HEK293 (cell line): ENCODE measurements around the gene NAT16.

Experiments used
- HOXD13 ChIP-seq: sonication (generic); formaldehyde crosslinking; IDR thresholded peaks from 2 replicates; pipeline ENCODE4 v1.8.0; 2022; ENCODE audit warnings: missing genetic modification reagents, borderline replicate concordance
- KLF16 ChIP-seq: fragments of 450-650 bp; formaldehyde crosslinking; IDR thresholded peaks from 2 replicates; pipeline ENCODE4 v1.5.1; 2017; ENCODE audit warnings: missing biosample characterization, missing genetic modification characterization
- KLF9 ChIP-seq: fragments of 450-650 bp; formaldehyde crosslinking; IDR thresholded peaks from 2 replicates; pipeline ENCODE4 v1.5.1; 2016; ENCODE audit warnings: missing biosample characterization, missing genetic modification characterization, low read depth
- OSR2 ChIP-seq: fragments of 450-650 bp; formaldehyde crosslinking; IDR thresholded peaks from 2 replicates; pipeline ENCODE4 v1.5.1; 2016; ENCODE audit warnings: missing biosample characterization, missing genetic modification characterization
- ZBTB48 ChIP-seq: fragments of 450-650 bp; formaldehyde crosslinking; IDR thresholded peaks from 2 replicates; pipeline ENCODE4 v1.5.1; 2016; ENCODE audit warnings: missing biosample characterization, missing genetic modification characterization
- ZBTB8A ChIP-seq: fragments of 450-650 bp; formaldehyde crosslinking; IDR thresholded peaks from 2 replicates; pipeline ENCODE4 v1.5.1; 2016; ENCODE audit warnings: missing biosample characterization, missing genetic modification characterization
- ZFP37 ChIP-seq: fragments of 450-650 bp; formaldehyde crosslinking; IDR thresholded peaks from 2 replicates; pipeline ENCODE4 v1.5.1; 2016; ENCODE audit warnings: missing biosample characterization, missing genetic modification characterization
- ZFP41 ChIP-seq: fragments of 450-650 bp; formaldehyde crosslinking; IDR thresholded peaks from 2 replicates; pipeline ENCODE4 v1.5.1; 2016; ENCODE audit warnings: missing biosample characterization, missing genetic modification characterization, borderline replicate concordance
- ZFP69B ChIP-seq: fragments of 450-650 bp; formaldehyde crosslinking; IDR thresholded peaks from 2 replicates; pipeline ENCODE4 v1.5.1; 2016; ENCODE audit warnings: missing biosample characterization, missing genetic modification characterization
- ZNF174 ChIP-seq: fragments of 450-650 bp; formaldehyde crosslinking; IDR thresholded peaks from 2 replicates; pipeline ENCODE4 v1.5.0; 2017; ENCODE audit warnings: missing biosample characterization, mild to moderate bottlenecking, missing genetic modification characterization
- ZNF211 ChIP-seq: fragments of 450-650 bp; formaldehyde crosslinking; IDR thresholded peaks from 2 replicates; pipeline ENCODE4 v1.5.1; 2016; ENCODE audit warnings: low read depth, missing biosample characterization, missing genetic modification characterization
- ZNF324 ChIP-seq: fragments of 450-650 bp; formaldehyde crosslinking; IDR thresholded peaks from 2 replicates; pipeline ENCODE4 v1.5.1; 2016; ENCODE audit warnings: missing biosample characterization, missing genetic modification characterization
- ZNF558 ChIP-seq: fragments of 450-650 bp; formaldehyde crosslinking; IDR thresholded peaks from 2 replicates; pipeline ENCODE4 v1.5.1; 2016; ENCODE audit warnings: missing biosample characterization, missing genetic modification characterization
- ZNF610 ChIP-seq: fragments of 450-650 bp; formaldehyde crosslinking; IDR thresholded peaks from 2 replicates; pipeline ENCODE4 v1.5.1; 2016; ENCODE audit warnings: missing biosample characterization, missing genetic modification characterization, borderline replicate concordance
- TF ChIP-seq, protein P1 (sequence below): fragments of 450-650 bp; formaldehyde crosslinking; IDR thresholded peaks from 2 replicates; pipeline ENCODE4 v1.5.1; 2016; ENCODE audit warnings: missing biosample characterization, missing genetic modification characterization, borderline replicate concordance
- TF ChIP-seq, protein P2 (sequence below): fragments of 450-650 bp; formaldehyde crosslinking; IDR thresholded peaks from 2 replicates; pipeline ENCODE4 v1.5.1; 2017; ENCODE audit warnings: missing biosample characterization, missing genetic modification characterization
- TF ChIP-seq, protein P3 (sequence below): fragments of 450-650 bp; formaldehyde crosslinking; IDR thresholded peaks from 2 replicates; pipeline ENCODE4 v1.5.1; 2016; ENCODE audit warnings: missing biosample characterization, missing genetic modification characterization
- TF ChIP-seq, protein P4 (sequence below): fragments of 450-650 bp; formaldehyde crosslinking; IDR thresholded peaks from 2 replicates; pipeline ENCODE4 v1.5.1; 2016; ENCODE audit warnings: missing biosample characterization, missing genetic modification characterization
- TF ChIP-seq, protein P5 (sequence below): fragments of 450-650 bp; formaldehyde crosslinking; IDR thresholded peaks from 2 replicates; pipeline ENCODE4 v1.5.1; 2016; ENCODE audit warnings: missing biosample characterization, missing genetic modification characterization
- TF ChIP-seq, protein P6 (sequence below): fragments of 450-650 bp; formaldehyde crosslinking; IDR thresholded peaks from 2 replicates; pipeline ENCODE4 v1.5.1; 2016; ENCODE audit warnings: missing biosample characterization, missing genetic modification characterization
- TF ChIP-seq, protein P7 (sequence below): fragments of 450-650 bp; formaldehyde crosslinking; IDR thresholded peaks from 2 replicates; pipeline ENCODE4 v1.5.1; 2016; ENCODE audit warnings: missing biosample characterization, missing genetic modification characterization

Gene NAT16

DNA sequence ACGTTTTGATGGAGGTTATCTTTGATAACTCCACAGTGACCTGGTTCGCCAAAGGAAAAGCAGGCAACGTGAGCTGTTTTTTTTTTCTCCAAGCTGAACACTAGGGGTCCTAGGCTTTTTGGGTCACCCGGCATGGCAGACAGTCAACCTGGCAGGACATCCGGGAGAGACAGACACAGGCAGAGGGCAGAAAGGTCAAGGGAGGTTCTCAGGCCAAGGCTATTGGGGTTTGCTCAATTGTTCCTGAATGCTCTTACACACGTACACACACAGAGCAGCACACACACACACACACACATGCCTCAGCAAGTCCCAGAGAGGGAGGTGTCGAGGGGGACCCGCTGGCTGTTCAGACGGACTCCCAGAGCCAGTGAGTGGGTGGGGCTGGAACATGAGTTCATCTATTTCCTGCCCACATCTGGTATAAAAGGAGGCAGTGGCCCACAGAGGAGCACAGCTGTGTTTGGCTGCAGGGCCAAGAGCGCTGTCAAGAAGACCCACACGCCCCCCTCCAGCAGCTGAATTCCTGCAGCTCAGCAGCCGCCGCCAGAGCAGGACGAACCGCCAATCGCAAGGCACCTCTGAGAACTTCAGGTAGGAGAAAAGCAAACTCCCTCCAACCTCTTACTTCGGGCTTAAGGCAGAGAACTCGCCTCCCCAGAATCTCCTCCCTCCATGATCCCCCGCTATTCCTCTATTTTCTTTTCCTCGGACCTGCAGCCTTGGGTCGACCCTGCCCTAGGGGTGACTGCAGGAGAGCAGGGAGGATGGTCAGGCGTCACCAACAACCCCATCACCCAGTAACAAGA, 53.2 kb downstream of the NAT16 start, which contains the start of gene SERPINE1 (continued):
- TF ChIP-seq, protein P1, sequence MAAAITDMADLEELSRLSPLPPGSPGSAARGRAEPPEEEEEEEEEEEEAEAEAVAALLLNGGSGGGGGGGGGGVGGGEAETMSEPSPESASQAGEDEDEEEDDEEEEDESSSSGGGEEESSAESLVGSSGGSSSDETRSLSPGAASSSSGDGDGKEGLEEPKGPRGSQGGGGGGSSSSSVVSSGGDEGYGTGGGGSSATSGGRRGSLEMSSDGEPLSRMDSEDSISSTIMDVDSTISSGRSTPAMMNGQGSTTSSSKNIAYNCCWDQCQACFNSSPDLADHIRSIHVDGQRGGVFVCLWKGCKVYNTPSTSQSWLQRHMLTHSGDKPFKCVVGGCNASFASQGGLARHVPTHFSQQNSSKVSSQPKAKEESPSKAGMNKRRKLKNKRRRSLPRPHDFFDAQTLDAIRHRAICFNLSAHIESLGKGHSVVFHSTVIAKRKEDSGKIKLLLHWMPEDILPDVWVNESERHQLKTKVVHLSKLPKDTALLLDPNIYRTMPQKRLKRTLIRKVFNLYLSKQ: no peak
- TF ChIP-seq, protein P2, sequence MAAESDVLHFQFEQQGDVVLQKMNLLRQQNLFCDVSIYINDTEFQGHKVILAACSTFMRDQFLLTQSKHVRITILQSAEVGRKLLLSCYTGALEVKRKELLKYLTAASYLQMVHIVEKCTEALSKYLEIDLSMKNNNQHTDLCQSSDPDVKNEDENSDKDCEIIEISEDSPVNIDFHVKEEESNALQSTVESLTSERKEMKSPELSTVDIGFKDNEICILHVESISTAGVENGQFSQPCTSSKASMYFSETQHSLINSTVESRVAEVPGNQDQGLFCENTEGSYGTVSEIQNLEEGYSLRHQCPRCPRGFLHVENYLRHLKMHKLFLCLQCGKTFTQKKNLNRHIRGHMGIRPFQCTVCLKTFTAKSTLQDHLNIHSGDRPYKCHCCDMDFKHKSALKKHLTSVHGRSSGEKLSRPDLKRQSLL (tag by site-specific recombination): no peak
- TF ChIP-seq KLF9 (tag by site-specific recombination) (peak; percentile 76), ZFP37 (tag by site-specific recombination) (peak; percentile 47; the same call in 1 of the 2 replicates), ZNF324 (tag by site-specific recombination) (0 out of 2 replicates have a peak, but pooled peaks have one; percentile 60), KLF16 (peak; percentile 64; the same call in 1 of the 2 replicates), ZNF610 (tag by site-specific recombination) (no peak), ZNF211 (tag by site-specific recombination) (no peak), ZNF174 (no peak), ZNF558 (tag by site-specific recombination) (0 out of 2 replicates have a peak, but pooled peaks have one; percentile 42), ZFP41 (tag by site-specific recombination) (no peak), ZBTB48 (tag by site-specific recombination) (peak; percentile 63; the same call in 1 of the 2 replicates), ZBTB8A (tag by site-specific recombination) (peak; percentile 26; the same call in 1 of the 2 replicates), ZFP69B (tag by site-specific recombination) (peak; percentile 61; the same call in 1 of the 2 replicates), OSR2 (tag by site-specific recombination) (no peak), HOXD13 (CRISPR knock-in tag) (no peak)
- TF ChIP-seq, protein P3, sequence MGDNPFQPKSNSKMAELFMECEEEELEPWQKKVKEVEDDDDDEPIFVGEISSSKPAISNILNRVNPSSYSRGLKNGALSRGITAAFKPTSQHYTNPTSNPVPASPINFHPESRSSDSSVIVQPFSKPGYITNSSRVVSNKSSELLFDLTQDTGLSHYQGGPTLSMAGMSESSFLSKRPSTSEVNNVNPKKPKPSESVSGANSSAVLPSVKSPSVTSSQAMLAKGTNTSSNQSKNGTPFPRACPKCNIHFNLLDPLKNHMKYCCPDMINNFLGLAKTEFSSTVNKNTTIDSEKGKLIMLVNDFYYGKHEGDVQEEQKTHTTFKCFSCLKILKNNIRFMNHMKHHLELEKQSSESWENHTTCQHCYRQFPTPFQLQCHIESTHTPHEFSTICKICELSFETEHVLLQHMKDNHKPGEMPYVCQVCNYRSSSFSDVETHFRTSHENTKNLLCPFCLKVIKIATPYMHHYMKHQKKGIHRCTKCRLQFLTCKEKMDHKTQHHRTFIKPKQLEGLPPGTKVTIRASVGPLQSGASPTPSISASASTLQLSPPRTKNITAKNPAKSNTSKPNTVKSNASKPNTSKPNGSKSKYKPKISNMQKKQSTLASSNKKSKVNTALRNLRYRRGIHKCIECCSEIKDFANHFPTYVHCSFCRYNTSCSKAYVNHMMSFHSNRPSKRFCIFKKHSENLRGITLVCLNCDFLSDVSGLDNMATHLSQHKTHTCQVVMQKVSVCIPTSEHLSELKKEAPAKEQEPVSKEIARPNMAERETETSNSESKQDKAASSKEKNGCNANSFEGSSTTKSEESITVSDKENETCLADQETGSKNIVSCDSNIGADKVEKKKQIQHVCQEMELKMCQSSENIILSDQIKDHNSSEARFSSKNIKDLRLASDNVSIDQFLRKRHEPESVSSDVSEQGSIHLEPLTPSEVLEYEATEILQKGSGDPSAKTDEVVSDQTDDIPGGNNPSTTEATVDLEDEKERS (tag by site-specific recombination): no peak
- TF ChIP-seq, protein P4, sequence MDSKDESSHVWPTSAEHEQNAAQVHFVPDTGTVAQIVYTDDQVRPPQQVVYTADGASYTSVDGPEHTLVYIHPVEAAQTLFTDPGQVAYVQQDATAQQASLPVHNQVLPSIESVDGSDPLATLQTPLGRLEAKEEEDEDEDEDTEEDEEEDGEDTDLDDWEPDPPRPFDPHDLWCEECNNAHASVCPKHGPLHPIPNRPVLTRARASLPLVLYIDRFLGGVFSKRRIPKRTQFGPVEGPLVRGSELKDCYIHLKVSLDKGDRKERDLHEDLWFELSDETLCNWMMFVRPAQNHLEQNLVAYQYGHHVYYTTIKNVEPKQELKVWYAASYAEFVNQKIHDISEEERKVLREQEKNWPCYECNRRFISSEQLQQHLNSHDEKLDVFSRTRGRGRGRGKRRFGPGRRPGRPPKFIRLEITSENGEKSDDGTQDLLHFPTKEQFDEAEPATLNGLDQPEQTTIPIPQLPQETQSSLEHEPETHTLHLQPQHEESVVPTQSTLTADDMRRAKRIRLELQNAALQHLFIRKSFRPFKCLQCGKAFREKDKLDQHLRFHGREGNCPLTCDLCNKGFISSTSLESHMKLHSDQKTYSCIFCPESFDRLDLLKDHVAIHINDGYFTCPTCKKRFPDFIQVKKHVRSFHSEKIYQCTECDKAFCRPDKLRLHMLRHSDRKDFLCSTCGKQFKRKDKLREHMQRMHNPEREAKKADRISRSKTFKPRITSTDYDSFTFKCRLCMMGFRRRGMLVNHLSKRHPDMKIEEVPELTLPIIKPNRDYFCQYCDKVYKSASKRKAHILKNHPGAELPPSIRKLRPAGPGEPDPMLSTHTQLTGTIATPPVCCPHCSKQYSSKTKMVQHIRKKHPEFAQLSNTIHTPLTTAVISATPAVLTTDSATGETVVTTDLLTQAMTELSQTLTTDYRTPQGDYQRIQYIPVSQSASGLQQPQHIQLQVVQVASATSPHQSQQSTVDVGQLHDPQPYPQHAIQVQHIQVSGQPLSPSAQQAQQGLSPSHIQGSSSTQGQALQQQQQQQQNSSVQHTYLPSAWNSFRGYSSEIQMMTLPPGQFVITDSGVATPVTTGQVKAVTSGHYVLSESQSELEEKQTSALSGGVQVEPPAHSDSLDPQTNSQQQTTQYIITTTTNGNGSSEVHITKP: peak; percentile 57; the same call in 1 of the 2 replicates
- TF ChIP-seq, protein P5, sequence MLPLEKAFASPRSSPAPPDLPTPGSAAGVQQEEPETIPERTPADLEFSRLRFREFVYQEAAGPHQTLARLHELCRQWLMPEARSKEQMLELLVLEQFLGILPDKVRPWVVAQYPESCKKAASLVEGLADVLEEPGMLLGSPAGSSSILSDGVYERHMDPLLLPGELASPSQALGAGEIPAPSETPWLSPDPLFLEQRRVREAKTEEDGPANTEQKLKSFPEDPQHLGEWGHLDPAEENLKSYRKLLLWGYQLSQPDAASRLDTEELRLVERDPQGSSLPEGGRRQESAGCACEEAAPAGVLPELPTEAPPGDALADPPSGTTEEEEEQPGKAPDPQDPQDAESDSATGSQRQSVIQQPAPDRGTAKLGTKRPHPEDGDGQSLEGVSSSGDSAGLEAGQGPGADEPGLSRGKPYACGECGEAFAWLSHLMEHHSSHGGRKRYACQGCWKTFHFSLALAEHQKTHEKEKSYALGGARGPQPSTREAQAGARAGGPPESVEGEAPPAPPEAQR (tag by site-specific recombination): 0 out of 2 replicates have a peak, but pooled peaks have one; percentile 63
- TF ChIP-seq, protein P6, sequence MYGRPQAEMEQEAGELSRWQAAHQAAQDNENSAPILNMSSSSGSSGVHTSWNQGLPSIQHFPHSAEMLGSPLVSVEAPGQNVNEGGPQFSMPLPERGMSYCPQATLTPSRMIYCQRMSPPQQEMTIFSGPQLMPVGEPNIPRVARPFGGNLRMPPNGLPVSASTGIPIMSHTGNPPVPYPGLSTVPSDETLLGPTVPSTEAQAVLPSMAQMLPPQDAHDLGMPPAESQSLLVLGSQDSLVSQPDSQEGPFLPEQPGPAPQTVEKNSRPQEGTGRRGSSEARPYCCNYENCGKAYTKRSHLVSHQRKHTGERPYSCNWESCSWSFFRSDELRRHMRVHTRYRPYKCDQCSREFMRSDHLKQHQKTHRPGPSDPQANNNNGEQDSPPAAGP: no peak
- TF ChIP-seq, protein P7, sequence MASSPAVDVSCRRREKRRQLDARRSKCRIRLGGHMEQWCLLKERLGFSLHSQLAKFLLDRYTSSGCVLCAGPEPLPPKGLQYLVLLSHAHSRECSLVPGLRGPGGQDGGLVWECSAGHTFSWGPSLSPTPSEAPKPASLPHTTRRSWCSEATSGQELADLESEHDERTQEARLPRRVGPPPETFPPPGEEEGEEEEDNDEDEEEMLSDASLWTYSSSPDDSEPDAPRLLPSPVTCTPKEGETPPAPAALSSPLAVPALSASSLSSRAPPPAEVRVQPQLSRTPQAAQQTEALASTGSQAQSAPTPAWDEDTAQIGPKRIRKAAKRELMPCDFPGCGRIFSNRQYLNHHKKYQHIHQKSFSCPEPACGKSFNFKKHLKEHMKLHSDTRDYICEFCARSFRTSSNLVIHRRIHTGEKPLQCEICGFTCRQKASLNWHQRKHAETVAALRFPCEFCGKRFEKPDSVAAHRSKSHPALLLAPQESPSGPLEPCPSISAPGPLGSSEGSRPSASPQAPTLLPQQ (tag by site-specific recombination): peak; percentile 86
